K562 (cell line): ENCODE measurements around the gene FRK.

ENCODE experiments used
- CBX8 ChIP-seq: fragments of 200-600 bp; sonication (generic); IDR thresholded peaks from 2 replicates; pipeline ENCODE4 v1.6.1; 2012; ENCODE audit warnings: borderline replicate concordance, mixed run types, low read depth, mild to moderate bottlenecking, moderate library complexity, mixed read lengths, low read length, control low read depth, inconsistent platforms; ENCODE audit not compliant: poor library complexity, severe bottlenecking; ENCODE audit errors: extremely low read depth
- CTCF ChIP-seq, 3 experiments: IDR thresholded peaks in 2 of 3; conservative IDR thresholded peaks in 1 of 3; 2 replicates each; pipeline ENCODE4 v1.5.1; 2011 to 2012; ENCODE audit warnings: low read length in 3 of 3, mild to moderate bottlenecking in 3 of 3, control low read depth in 2 of 3, improper control_type of control experiment in 1 of 3, inconsistent platforms in 1 of 3, low read depth in 1 of 3, mixed read lengths in 1 of 3, moderate library complexity in 1 of 3; ENCODE audit not compliant: insufficient read depth in 2 of 3
- KLF10 ChIP-seq: fragments of 250-450 bp; sonication (Bioruptor Pico); IDR thresholded peaks from 2 replicates; pipeline ENCODE4 v1.6.1; 2021; ENCODE audit warnings: matching md5 sums
- RBM39 ChIP-seq: fragments of 200-400 bp; formaldehyde crosslinking; optimal IDR thresholded peaks from 2 replicates; pipeline ENCODE3; 2018; ENCODE audit warnings: low read depth, low read length
- REST ChIP-seq, 2 experiments: fragments of 450-650 bp; formaldehyde crosslinking in 1 of 2; IDR thresholded peaks; 2 replicates each; pipeline versions ENCODE4 v1.4.0 to v1.6.1; 2014 to 2020; ENCODE audit warnings: mild to moderate bottlenecking in 2 of 2, borderline replicate concordance in 1 of 2, low read depth in 1 of 2
- RFX1 ChIP-seq: fragments of 450-650 bp; IDR thresholded peaks from 2 replicates; pipeline ENCODE4 v1.6.1; 2016; ENCODE audit warnings: mild to moderate bottlenecking, moderate library complexity
- SNRNP70 ChIP-seq: fragments of 200-400 bp; formaldehyde crosslinking; optimal IDR thresholded peaks from 2 replicates; pipeline ENCODE3; 2017; ENCODE audit warnings: low read depth, low read length
- SPI1 ChIP-seq: IDR thresholded peaks from 2 replicates; pipeline ENCODE4 v1.6.1; 2011; ENCODE audit warnings: low read depth, low read length, control low read depth, borderline replicate concordance
- TBP ChIP-seq: optimal IDR thresholded peaks from 2 replicates; pipeline ENCODE3; 2011; ENCODE audit warnings: low read depth, low read length, improper control_type of control experiment

GRCh38 chr6:116104636-116105035, 43.9 kb upstream of the FRK start:
- TF ChIP-seq REST (IDR thresholded peaks at IDR 0.05; ENCODE audit: borderline replicate concordance) (no peak), REST (CRISPR knock-in tag; IDR thresholded peaks at IDR 0.05; ENCODE audit: low read depth) (no peak), CTCF (IDR thresholded peaks at IDR 0.05 in 2 of 3, conservative IDR thresholded peaks at IDR 0.05 in 1 of 3; ENCODE audit: insufficient read depth in 2 of 3, low read depth in 1 of 3, low read length in 3 of 3) (no peak), CBX8 (no peak), KLF10 (CRISPR knock-in tag) (no peak), RBM39 (no peak), SNRNP70 (no peak), TBP (no peak), RFX1 (no peak), SPI1 (no peak)
